Activated CD4-positive, alpha-beta T cell treated with anti-CD3 and anti-CD28 coated beads for 24 hours (primary cell): Measurements from ENCODE around the gene PPP4R2.
"Not testable (repeated sequence)": the region's sequence is repeated elsewhere in the genome, so short reads cannot be mapped to it uniquely, and the experiment has no call there.

Source experiments
- DNase-seq, 2 donors: peaks; one replicate each; pipeline ENCODE4 v3.0.0-alpha.2; 2020; ENCODE audit warnings: low read depth in 2 of 2

Gene PPP4R2

DNA sequence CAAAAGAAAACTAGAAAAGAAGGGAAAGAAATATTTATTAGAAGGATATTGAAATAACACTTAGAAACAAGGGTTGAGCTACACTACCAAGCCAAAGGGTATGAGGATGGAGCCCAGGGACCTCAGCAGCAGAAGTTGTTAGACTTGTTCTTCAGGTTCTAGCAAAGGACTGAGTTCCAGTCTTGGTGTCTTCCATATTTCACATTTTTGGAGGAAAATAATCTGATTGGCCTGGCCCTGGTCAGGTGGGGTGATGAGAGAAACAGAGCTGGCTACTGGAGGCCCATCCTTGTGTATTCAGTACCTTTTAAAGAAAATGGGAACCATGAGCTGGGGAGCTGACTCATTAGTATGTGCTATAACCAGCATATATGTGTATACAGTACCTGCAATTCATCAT, 28.2 kb downstream of the PPP4R2 start:
- no peak for DNase-seq

DNA sequence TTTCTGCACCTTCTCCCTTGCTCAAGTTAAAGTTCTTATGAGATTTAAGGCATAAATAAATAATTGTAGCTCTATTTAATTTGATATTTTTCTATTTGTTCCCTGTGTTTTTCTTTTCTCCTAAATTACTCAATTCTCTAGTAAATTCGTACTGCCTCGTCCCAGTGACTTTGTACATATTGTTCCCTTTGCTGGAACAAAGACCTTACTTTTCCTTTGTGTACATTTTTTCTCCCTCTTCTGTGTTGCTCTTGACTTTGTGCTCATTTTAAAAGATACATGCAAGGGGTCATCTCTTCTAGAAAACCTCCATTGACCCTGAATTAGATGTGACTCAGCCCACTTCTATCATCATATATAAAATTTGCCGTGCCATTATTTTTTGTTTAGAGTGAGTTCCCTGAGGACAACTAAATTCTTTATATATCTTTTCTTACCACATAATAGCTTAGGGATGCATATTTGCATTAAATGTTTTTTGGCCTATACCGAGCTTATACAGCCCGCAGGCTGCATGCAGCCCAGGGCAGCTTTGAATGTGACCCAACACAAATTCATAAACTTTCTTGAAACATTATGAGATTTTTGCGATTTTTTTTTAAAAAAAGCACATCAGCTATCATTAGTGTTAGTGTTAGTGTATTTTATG, 29.6 kb downstream of the PPP4R2 start:
- DNase-seq = no peak

DNA sequence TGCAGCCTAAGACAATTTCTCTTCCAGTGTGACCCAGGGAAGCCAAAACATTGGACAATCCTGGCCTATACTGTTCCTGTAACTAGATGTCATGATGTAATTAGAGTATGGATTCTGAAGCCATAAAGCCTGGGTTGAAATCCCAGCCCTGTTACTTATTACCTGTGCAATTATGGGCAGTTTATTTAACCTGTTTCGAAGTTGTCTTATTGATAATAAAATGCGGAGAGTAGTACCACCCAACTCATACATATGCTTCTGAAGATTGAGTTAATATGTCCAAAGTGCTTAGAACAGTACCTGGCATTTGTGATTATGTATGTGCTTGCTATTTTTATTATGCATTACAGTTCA, 30.1 kb downstream of the PPP4R2 start:
- DNase-seq = no peak

DNA sequence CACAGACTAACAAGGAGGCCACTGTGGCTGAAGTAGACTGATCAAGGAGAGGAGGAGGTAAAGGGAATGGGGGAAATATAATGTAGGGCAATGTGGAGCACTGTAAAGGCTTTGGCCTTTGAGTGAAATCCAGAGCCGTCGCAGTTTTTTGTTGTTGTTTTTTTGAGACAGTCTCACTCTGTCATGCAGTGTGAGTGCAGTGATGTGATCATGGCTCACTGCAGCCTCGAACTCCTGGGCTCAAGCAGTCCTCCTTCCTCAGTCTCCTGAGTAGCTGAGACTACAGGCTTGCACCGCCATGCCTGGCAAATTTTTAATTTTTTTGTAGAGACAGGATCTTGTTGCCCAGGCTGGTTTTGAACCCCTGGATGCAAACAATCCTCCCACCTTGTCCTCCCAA, 32.2 kb downstream of the PPP4R2 start:
- no peak for DNase-seq

DNA sequence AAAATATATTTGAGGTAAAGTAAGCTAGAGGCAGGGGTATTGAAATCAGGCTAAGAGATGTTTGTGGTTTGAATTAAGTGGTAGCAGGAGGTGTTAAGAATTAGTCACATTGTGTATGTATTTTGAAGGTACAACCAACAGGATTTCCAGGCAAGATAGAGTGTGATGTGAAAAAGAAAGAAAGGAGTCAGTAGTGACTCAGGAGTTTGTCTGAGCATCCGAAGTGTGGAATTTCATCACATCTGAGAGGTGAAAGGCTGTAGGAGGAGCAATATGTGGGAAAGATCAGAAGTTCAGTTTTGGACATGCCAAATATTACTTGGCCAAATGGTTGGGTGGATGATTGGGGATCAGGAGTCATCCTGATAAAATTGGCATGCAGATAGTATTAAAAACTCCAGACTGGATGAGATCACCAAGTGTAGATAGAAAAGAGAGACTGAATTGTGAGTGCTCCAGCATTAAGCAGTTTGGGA, 32.7 kb downstream of the PPP4R2 start:
- no peak for DNase-seq

DNA sequence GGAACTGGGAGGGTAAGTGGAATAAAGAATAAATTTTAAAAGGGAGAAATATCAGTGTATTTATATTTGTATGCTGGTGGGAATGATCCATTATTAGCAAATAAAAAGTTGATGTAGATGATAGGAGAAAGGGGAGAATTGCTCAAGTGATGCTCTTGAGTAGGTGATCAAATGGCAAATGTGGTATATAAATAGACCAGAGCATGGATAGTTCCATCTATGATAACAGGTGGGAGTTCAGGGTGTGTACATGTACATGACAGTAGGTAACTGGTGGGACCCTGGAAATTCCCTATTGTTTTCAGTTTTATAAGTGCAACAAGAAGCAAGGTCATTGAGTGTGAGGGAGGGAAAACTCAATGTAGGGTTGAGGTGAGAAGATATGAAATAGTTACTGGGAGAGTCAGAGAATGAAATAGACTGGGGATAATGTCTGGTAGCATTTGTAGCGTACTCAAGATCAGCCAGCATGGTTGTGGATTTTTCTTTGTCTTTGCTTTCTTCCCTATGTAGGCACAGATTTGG, 33.5 kb downstream of the PPP4R2 start:
- no peak for DNase-seq

DNA sequence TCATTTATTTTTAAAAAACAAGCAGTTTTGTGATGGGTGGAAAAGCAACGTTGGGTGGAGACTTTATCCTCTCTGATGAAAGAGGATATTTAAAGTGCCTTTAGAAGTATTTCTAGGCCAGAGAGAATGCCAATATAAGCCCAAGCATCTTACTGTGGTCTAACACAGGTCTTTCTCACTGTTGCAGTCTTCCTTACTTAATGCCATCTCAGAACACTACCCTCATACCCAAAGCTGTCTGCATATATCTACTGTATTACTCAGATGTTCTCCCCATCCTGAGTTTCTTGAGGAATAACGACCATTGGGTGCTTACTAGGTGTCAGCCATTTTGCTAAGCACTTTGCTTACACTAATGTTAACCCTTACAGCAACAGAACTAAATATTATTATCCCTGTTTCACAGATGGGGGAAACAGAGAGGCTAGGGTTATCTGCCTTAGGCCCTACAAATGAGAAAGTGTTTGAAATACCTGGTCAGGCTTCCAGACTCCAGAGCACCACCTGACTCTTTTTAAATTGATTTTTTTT, 35.0 kb downstream of the PPP4R2 start:
- DNase-seq = no peak

DNA sequence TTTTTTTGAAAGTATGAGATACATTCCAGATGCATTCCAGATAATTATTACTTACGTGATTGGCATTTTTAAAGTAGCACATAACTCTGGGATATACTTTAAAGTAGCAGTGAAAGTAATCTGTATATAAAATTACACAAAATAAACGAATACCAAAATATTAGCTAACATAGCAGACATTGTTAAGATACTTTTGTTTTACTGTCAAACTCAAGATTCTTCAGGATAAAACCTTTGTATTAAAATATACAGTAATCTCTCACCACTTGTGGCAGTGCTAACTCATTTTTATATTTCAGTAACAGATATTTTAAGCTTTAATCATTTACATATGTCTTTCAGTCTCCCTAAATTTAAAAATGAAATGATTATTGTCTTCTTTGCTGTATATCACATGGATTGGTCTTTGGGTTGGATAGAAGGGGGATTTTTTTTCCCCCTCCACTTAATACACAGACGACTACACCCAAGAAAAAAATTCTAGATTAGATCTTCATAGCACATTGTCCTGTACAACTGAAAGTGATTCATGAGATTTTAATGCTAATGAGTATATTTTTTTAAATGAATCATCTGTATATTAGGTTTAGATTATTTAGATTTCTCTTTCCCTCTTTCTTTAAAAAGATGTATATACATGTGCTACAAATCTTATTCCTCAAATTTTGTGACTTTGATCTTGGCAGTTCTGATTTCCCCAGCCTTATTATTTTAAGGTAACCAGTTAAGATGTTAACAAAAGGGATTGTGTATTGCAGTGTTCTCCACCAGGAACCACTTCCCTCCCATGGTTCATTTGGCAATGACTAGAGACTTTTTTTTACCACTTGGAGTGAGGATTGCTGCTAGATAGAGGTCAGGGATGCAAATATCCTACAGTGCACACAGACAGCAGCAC, 40.3 kb downstream of the PPP4R2 start:
- DNase-seq = no peak

DNA sequence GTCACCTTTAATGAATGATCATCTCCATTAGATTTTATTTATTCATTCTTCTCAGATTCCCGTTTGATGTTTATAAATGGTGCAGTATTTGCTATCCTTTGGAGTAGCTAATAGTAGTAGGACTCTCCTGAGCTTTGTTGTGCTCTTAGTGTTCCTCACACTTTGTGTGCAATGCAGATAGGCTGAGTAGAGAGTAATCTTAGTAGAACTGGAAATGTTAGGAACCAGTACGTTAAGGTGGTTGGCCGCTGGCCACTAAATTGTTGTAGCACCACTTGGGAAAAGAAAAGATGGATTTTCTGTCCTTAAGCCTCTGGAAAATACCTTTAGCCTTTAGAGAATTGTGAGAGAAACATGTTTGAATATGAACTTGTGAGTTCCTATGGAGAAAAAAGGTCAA, 44.9 kb downstream of the PPP4R2 start:
- DNase-seq = no peak

DNA sequence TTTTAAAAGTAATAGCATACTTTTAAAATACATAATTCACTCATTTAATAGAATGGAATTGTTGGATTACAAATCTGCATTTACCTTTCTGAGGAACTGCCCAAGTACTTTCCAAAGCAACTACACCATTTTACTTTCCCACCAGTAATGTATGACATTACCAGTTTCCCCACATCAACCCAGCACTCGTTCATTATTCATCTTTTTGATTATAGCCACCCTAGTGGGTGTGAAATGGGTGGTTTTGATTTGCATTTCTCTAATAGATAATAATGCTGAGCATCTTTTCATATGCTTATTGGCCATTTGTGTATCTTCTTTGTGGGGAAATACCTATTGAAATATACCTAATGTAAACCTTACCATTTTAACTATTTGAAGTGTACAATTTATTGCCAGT, 46.8 kb downstream of the PPP4R2 start:
- no peak for DNase-seq

DNA sequence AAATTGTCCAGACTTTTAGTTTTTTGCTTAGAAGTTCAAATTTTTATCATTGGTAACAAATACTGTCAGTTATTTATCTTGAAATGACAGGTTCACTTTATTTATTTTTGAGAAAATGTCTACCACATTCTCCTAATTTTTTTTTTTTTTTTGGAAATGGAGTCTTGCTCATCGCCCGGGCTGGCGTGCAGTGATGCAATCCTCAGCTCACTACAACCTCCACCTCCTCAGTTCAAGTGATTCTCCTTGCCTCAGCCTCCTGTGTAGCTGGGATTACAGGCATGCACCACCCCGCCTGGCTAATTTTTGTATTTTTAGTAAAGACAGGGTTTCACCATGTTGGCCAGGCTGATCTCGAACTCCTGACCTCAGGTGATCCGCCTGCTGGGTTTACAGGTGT, 48.8 kb downstream of the PPP4R2 start:
- DNase-seq = no peak

DNA sequence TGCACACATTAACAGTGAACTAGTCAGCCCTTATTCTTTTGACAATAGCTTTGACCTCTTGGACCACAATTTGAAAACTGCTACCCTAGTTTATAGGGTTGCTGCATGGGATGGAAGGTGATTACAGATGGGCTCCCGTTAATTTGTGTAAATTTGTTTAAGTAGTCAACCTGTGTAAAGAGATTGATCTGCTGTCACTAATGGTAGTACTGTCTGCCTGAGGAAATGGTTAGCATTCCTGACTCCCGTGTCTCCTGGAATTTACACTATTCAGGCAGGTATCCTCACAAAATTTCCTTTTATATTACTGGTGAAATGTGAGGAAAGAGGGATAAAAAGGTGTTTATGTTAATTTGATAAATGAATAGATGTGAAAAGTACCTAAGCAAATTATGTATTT, 49.6 kb downstream of the PPP4R2 start:
- no peak for DNase-seq

DNA sequence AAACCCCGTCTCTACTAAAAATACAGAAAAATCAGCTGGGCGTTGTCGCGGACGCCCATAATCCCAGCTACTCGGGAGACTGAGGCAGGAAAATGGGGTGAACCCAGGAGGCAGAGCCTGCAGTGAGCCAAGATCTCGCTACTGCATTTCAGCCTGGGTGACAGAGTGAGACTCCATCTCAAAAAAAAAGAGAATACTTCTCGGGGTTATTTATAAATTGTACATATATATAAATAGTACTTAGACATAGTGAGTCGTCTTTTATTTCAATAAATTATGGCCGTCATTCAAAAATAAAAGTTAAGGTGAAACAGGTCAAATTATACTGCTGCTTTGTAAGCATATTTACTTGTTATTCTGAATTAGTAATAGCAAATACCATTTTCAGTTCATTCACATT, 52.7 kb downstream of the PPP4R2 start:
- no peak for DNase-seq

DNA sequence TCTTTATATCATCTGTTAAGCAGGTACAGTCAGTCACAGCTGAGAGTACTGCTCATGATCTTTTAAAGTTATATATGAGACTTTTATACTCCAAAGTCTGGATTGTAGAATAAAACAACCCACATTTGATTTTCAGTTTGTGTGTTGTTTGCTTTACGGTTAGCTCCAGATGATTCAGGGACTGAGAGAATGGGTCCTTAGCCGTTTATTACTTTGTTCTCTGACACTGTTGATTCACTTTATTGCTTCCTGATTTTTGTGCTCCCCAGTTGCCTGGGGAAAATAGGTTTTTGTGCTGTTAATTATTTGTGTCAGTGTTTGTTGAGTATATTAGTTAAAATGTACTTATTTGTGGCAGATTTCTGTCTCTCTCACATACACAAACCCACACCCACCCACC, 56.2 kb downstream of the PPP4R2 start:
- no peak for DNase-seq

DNA sequence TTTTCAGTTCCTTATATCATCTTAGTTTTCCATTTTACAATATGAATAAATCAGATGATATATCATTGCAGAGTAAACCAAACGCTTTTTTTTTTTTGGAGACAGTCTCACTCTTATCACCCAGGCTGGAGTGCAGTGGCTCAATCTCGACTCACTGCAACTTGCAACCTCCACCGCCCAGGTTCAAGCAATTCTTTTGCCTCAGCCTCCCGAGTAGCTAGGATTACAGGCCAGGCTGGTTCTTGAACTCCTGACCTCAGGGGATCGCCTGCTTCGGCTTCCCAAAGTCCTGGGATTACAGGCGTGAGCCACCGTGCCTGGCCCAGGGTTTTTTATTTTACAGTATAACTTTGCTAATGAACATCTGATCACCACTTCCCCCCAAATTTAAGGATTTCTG, 59.0 kb downstream of the PPP4R2 start:
- no peak for DNase-seq

DNA sequence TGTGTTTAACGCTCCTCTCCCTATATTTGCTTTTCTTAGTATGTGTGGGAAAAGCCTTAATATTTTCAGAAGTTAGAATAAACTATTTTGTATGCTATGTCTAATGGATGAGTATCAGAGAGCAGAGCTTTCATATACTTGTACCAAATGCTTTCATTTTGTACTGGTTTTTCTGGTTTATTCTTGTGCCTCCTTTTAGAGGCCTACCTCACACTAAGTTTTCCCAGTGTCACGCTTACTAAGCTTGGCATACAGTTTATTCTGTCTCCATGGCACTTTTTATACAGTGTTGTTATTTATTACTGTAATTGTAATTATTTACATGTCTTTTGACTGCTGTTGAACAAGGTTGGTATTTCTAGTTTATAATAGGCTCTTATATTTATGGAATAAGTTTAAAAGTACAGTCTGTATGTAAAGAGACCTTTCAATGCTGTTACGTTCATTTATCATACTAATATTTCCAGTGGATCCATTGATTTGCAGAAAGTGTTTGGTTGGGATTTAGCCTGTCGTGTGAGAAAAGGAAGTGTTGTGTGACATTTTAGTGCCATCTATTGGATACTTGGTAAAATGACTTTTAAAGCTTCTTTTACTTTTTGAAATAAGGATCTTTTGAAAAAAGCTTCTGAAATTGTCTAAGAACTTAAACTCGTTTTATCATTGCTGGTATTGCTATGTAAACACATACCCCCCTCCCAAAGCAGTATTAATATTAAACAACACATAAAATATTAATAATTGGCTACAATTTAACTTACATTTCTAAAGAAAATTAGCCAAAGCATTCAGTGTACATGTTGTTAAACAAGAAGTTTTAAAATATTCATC, 59.6 kb downstream of the PPP4R2 start:
- DNase-seq = no peak

DNA sequence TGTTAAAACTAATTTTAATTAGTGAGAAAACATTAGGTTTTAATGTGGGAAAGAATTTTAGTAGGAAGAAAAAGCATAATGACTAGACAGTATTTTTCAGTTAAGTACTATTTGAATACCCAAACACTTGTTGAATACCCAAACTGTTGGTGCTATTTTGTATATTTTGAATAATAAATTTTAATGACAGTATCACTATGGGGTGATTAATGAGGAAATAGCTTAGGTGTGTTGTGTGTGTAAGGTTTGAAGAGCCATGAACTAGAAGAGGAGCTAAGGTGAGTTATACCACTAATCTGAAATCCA, 60.2 kb downstream of the PPP4R2 start:
- DNase-seq = no peak

DNA sequence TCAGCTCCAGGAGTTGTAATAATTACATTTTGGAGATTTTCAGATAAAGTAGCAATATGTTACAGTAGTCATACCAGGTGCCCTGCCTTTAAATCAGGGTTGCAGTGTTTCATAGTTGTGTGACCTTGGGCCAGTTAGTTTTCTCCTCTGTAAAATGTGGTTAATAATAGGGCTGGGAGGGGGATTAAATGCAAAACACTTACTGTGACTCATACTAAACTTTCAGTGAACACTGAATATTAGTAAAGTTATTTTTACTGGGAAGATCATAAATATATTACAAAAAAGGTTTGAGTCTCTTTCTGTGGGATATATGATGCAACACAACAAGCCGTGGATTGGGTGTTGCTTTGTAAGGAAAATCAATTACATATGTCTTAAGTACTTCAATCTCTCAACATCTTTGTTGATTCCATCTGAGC, 63.7 kb downstream of the PPP4R2 start:
- DNase-seq = no peak

DNA sequence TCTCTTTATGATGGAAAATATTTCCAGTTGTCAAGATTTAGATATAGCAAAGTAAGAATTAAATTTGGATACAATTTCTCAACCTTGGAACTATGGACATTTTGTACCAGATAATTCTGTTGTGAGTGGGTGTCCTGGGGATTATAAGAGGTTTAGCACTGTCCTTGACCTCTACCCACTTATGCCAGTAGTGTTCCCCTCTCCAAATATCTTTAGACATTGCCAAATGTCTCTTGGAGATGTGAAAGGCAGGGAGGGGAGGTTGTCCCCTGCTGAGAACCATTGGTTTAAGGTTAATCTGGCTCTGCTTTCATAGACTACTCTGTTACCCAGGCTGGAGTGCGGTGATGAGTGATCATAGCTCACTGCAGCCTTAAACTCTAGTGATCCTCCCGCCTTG, 64.8 kb downstream of the PPP4R2 start, which contains the start of gene EBLN2:
Gene EBLN2, plus strand, starts transcription at position 244 of the 400 bp plus-strand sequence. CDS start 423 bp downstream, outside the sequence.
- no peak for DNase-seq

DNA sequence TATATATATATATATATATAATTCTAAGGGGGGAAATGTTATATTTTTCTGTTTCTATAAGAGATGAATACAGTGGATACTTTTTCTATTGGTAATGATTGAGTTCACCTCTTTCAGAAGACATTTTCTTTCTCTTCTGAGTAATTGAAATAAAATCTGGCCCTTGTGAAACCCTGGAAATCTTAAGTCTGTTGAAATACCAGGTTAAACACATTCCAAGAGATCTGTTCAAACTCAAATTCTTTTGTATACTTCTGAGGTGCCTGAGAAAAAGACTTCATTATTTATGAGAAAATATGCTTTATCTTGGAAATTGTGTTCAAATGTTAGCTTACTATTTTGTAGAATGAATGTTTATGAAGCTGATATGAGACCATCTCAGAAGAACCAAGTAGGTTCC, 69.6 kb downstream of the PPP4R2 start:
- not testable (repeated sequence) for DNase-seq

DNA sequence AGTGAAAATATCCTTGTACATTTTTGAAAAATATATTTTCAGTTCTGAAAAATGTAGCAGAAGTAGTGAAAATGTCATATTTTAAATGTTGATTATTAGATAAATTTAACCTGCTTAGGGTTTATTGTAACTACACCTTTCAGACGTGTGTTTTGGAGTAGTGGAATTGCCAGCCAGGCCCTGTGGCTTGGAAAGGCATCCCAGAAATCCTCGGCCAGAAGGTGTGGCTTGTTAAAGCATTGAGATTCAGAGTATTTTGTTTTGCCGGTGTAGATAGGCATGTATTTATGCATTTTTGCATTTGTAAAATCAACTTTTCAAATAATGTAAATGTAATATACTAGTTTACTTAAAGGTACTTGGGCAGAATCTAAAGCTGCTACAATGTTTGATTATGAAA, 71.8 kb downstream of the PPP4R2 start:
- no peak for DNase-seq

DNA sequence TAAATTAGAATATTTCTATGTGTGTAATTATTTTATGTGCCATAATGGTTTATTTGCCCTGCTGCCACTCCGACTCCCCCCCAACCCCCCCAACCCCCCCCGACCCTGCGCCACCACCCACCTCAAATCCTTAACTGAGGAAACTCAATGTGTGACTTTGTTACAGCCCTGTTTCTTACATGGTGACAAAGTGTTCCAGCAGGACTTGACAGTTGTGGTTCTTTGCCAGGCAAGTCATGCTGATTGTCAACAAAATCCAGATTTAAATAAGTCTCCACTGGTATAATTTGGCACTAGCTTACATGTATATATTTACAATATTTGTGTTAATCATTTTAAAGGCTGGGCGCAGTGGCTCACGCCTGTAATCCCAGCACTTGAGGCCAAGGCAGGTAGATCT, 72.6 kb downstream of the PPP4R2 start:
- DNase-seq = no peak
